AG04449 (cell line): ENCODE data around the gene BACH2.
"Not testable (repeated sequence)": the region's sequence is repeated elsewhere in the genome, so short reads cannot be mapped to it uniquely, and the experiment has no call there.

ENCODE experiments used
- CTCF ChIA-PET: fragments of 350-600 bp; formaldehyde crosslinking; extraction: SDS; loops from one replicate; lab custom pipeline; 2021; ENCODE audit warnings: antibody characterized with exemption; lab: Yijun Ruan, JAX
- POLR2A ChIA-PET: fragments of 400-600, 350-600 bp; formaldehyde crosslinking; extraction: SDS; loops from one replicate; lab custom pipeline; 2020; ENCODE audit warnings: antibody characterized with exemption, inconsistent platforms; lab: Yijun Ruan, JAX
- DNase-seq: peaks from one replicate; pipeline ENCODE4 v3.0.0-alpha.2; 2010; ENCODE audit warnings: low read depth, low spot score
- H3K4me3 ChIP-seq: 2 replicates; pipeline ENCODE4 v1.5.1; 2011; ENCODE audit warnings: low read depth, mild to moderate bottlenecking, control low read depth, low read length
- TF ChIP-seq, protein P1 (sequence below): IDR thresholded peaks from one replicate; pipeline ENCODE4 v1.5.1; 2011; ENCODE audit warnings: mild to moderate bottlenecking, moderate library complexity, low read length, control low read depth, inconsistent platforms; ENCODE audit not compliant: insufficient read depth; ENCODE audit errors: missing control alignments

The BACH2 gene

DNA sequence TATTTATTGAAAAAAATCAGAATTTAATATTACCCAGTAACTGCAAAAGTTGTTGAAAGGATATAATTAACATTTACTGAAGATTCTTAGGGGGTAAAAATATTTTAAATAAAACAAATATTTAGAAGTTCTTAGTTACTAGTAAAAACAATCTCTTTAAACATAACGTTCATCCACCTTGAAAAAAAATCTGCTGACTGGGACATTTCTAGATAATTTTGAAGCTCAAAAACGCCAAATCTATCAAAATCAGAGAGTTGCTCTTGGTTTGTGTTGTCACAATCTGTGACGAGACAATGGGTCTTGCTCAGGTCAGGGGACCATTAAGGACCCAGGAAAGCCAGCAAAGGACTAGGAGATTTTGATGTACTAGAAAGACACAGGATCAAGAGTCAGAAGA is 177.0 kb downstream of the BACH2 start:
- no peak overlapping the region for H3K4me3 ChIP-seq
- POLR2A ChIA-PET: no interaction called here
- CTCF ChIA-PET: no interaction called here
- DNase-seq: no peak
- TF ChIP-seq, protein P1, sequence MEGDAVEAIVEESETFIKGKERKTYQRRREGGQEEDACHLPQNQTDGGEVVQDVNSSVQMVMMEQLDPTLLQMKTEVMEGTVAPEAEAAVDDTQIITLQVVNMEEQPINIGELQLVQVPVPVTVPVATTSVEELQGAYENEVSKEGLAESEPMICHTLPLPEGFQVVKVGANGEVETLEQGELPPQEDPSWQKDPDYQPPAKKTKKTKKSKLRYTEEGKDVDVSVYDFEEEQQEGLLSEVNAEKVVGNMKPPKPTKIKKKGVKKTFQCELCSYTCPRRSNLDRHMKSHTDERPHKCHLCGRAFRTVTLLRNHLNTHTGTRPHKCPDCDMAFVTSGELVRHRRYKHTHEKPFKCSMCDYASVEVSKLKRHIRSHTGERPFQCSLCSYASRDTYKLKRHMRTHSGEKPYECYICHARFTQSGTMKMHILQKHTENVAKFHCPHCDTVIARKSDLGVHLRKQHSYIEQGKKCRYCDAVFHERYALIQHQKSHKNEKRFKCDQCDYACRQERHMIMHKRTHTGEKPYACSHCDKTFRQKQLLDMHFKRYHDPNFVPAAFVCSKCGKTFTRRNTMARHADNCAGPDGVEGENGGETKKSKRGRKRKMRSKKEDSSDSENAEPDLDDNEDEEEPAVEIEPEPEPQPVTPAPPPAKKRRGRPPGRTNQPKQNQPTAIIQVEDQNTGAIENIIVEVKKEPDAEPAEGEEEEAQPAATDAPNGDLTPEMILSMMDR: no peak

DNA sequence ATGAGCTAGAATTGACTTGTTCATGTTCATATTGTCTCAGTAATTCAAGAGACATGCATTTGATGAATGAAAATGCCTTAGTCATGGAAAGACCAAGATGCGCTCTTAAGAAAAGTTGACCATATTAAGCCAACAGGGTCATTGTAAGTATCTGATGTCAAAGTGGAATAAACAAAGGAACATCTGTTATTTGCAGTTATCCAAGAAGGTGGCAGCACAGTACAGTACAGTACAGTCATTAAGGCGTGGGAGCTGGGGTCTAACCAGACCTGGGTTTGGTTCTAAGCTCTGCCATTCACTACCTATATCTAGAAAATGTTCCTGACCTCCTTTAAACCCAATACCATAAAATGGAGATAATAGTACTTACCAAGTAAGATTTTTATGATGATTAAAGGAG is 178.1 kb downstream of the BACH2 start:
- DNase-seq: no peak
- POLR2A ChIA-PET: no interaction called here
- CTCF ChIA-PET: no interaction called here

GRCh38 chr6:90118069-90118468 is 178.6 kb downstream of the BACH2 start:
- DNase-seq: no peak
- H3K4me3 ChIP-seq: no peak overlapping the region
- ChIA-PET POLR2A (no interaction called here), CTCF (no interaction called here)
- TF ChIP-seq, protein P1: no peak

More for the DNA sequence above, 178.1 kb downstream of the BACH2 start:
- TF ChIP-seq, protein P1: no peak
- no peak overlapping the region for H3K4me3 ChIP-seq

DNA sequence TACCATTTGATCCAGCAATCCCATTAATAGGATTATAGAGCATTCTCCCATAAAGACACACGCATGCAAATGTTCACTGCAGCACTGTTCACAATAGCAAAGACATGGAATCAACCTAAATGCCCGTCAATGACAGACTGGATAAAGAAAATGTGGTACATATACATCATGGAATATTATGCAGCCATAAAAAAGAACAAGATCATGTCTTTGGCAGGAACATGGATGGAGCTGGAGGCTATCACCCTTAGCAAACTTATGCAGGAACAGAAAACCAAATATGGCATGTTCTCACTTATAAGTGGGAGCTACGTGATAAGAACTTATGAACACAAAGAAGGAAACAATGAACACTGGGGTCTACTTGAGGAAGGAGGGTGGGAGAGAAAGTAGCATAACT is 180.5 kb downstream of the BACH2 start:
- CTCF ChIA-PET, POLR2A ChIA-PET, H3K4me3 ChIP-seq, DNase-seq: not testable (repeated sequence)

GRCh38 chr6:90113389-90113788 is 183.3 kb downstream of the BACH2 start:
- ChIA-PET CTCF (no interaction called here), POLR2A (no interaction called here)
- TF ChIP-seq, protein P1: no peak

DNA sequence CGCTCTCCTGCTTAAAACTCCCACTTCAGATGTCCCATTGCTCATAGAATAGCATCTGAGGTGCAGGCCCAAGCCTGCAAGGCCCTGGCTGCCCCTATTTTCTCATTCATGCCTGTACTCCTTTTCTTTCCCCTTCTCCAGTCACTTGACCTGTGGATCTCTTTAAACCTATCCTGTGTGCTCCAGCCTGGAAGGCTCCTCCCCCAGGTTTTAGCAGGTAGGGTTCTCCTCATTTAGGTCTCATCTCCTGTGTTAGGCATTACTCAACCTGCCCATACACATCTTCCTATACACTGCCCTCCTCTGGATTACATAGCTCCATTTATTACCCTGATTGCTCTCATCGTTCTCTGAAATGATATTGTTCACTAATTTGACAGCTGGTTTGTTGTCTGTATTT is 185.3 kb downstream of the BACH2 start:
- ChIA-PET CTCF (no interaction called here), POLR2A (no interaction called here)
- TF ChIP-seq, protein P1: no peak
- H3K4me3 ChIP-seq: no peak overlapping the region
- DNase-seq: no peak

More at GRCh38 chr6:90113389-90113788, 183.3 kb downstream of the BACH2 start:
- DNase-seq: no peak
- no peak overlapping the region for H3K4me3 ChIP-seq

- no peak overlapping the region for H3K4me3 ChIP-seq
- ChIA-PET CTCF (no interaction called here), POLR2A (no interaction called here)
- TF ChIP-seq, protein P1: no peak
- DNase-seq: no peak
Observed at GRCh38 chr6:90110971-90111370, 185.7 kb downstream of the BACH2 start.
